Gastrocnemius medialis (tissue), 4 donors: ENCODE data around the gene C4A.

Source experiments
- POLR2A ChIP-seq, 2 donors: fragments of 450-650 bp; IDR thresholded peaks; one replicate each; pipeline ENCODE4 v1.6.1; 2017; ENCODE audit warnings: antibody characterized with exemption in 2 of 2, mild to moderate bottlenecking in 2 of 2, moderate library complexity in 2 of 2
- TF ChIP-seq, protein P1 (sequence below), 5 experiments: fragments of 450-650 bp in 3 of 5; fragments of 200-600 bp in 2 of 5; sonication (generic) in 2 of 5; IDR thresholded peaks in 4 of 5; conservative IDR thresholded peaks in 1 of 5; 1 replicate in 4 of 5; 2 replicates in 1 of 5; pipeline ENCODE4 v1.5.1; 2016 to 2019; ENCODE audit warnings: antibody characterized with exemption in 5 of 5, mild to moderate bottlenecking in 3 of 5, moderate library complexity in 3 of 5

- TF ChIP-seq, protein P1, sequence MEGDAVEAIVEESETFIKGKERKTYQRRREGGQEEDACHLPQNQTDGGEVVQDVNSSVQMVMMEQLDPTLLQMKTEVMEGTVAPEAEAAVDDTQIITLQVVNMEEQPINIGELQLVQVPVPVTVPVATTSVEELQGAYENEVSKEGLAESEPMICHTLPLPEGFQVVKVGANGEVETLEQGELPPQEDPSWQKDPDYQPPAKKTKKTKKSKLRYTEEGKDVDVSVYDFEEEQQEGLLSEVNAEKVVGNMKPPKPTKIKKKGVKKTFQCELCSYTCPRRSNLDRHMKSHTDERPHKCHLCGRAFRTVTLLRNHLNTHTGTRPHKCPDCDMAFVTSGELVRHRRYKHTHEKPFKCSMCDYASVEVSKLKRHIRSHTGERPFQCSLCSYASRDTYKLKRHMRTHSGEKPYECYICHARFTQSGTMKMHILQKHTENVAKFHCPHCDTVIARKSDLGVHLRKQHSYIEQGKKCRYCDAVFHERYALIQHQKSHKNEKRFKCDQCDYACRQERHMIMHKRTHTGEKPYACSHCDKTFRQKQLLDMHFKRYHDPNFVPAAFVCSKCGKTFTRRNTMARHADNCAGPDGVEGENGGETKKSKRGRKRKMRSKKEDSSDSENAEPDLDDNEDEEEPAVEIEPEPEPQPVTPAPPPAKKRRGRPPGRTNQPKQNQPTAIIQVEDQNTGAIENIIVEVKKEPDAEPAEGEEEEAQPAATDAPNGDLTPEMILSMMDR (IDR thresholded peaks at IDR 0.05 in 4 of 5, conservative IDR thresholded peaks at IDR 0.05 in 1 of 5), result no peak
- TF ChIP-seq POLR2A (IDR thresholded peaks at IDR 0.05), result no peak
Observed at GRCh38 chr6:31948753-31949413, 33.0 kb upstream of the C4A start.
